Stimulated activated CD4-positive, alpha-beta T cell treated with anti-CD3 and anti-CD28 coated beads, Interleukin-1b, Interleukin-23, amount 100 ng/mL, for 24 hours (primary cell): ENCODE data around the gene VEZF1.

Experiments used
- DNase-seq, 4 experiments: peaks; one replicate each; pipeline ENCODE4 v3.0.0-alpha.2; 2020; ENCODE audit warnings: low read depth in 4 of 4, low spot score in 1 of 4

VEZF1 gene

DNA sequence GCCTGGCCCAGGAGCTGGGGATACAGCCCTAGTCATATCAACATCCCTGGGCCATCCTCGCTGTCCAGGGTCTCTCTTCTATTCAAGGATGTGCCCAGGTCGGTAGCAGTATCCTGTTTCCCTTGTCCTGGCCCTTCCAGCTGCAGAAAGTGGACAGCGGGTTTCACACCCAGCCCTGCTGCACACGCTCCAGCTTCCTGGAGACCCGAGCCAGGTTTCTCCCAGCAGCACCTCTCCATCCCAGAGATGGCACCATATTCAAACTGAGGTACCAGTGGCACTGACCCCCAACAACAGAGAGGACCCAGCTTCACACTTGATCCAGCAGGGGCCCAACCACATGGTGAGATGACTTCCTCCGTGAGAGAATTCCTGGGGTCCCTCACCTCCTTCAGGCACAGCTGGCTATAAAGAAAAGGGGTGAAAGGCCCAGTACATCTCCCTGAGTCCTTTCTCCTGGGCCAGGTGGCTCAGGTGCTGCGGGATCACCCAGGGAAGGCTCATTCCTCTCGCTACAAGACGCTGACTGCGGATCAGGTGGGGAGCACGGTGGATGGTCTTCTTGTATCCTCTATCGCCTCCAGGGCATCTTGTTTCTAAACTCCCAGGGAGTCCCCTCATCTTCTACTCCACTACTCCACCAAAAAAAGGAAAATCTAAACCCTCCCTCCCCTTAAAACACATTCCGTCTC lies 34.2 kb downstream of the VEZF1 start:
- DNase-seq, result no peak

DNA sequence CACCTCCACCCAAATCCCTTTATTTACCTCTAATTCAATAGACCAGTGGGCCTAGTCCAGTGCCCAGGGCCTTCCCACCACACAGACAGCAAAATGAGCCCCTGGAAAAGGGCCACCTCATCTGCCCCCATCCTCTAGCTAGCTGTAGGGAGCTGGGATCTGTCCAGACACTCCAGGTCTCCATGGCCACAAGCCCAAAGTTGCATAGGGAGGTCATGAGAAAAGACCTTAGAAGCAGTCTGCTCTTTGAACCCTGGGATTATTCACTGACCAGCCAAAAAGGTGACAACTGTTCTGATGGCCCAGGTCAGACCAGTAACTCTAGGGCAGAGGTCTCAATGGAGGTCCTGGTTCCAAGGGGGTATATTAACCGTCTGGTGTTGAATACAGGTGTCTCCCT lies 34.8 kb downstream of the VEZF1 start:
- no peak for DNase-seq

DNA sequence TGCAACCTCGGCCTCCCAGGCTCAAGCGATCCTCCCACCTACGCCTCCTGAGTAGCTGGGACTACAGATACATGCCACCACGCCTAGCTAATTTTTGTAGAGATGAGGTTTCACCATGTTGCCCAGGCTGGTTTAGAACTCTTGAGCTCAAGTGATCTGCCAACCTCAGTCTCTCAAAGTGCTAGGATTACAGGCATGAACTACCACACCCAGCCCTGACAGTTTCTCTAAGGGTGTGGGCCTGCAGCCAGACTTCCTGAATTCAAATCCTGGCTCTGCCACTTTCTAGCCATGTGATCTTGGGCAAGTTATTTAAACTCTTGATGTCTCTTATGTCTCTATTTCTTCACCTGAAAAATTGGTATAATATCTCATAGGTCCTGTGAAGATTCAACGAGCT lies 38.4 kb downstream of the VEZF1 start:
- DNase-seq, result no peak

DNA sequence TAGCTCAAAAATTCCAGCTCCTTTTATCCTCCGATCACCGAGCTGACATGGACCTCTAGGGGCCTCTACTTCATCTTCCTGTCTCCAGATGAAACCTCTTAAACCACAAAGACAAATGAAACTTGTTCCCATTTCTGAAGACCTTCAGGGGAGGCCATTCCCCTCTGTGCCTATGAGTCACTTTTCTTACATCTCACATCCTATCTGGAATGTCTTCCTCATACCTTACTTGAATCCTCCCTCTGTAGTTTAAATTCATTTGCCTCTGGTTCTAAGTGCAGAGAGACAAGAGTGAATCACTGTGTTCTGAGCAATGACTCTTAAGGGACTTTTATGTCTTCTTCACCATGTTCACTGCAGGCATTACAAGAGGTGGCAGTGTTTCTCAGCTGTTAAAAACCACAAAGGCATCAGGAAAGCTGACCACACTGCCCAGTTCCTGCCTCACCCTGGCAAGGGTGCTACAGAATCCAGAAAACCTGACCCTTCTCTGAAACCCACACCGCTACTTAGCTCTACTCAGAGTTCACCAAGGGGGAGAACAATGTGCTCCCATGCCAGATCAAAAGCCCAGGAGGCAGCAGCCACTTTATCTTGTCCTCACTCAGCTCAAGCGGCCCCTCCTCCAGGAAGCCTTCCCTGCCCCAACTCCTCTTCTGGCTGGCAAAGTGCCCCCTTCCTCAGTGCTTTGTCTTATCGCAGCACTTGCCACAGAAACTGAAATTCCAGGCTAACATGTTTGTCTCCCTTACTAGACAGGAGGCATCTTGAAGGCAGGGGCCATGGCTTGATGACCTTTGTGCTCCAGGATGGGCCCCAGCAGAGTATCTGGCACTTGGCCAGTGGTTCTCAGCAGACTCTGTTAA lies 39.3 kb downstream of the VEZF1 start:
- DNase-seq, result no peak

DNA sequence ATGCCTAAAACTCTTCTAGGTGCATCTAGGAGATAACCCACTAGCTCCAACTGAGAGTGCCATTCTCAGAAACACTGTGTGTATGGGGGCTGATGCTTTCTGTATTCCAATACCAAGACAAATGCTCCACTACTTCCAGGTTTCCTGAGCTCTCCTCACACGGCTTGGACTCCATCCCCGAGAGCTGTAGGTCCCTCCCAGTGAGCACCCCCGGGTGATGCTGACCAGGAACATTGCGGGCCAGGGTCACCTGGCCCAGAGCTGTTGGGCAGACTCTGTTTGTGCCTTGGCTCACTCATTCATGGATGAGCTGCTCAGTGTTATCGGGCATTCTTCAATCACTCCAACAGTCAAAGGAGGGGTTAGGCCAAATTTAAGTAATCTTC lies 39.9 kb downstream of the VEZF1 start:
- DNase-seq, result no peak

DNA sequence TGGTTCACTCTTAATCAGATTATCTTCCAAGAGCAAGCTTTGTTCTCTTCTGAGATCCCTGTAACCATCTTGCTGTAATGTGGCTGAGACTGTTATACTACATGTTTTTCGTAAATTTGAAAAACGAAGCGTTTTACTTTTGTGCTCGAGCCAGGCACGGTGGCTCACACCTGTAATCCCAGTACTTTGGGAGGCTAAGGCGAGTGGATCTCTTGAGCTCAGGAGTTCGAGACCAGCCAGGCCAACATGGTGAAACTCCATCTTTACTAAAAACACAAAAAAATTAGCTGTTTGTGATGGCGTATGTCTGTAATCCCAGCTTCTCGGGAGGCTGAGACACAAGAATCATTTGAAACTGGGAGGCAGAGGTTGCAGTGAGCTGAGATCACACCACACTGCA lies 40.7 kb downstream of the VEZF1 start:
- no peak for DNase-seq

DNA sequence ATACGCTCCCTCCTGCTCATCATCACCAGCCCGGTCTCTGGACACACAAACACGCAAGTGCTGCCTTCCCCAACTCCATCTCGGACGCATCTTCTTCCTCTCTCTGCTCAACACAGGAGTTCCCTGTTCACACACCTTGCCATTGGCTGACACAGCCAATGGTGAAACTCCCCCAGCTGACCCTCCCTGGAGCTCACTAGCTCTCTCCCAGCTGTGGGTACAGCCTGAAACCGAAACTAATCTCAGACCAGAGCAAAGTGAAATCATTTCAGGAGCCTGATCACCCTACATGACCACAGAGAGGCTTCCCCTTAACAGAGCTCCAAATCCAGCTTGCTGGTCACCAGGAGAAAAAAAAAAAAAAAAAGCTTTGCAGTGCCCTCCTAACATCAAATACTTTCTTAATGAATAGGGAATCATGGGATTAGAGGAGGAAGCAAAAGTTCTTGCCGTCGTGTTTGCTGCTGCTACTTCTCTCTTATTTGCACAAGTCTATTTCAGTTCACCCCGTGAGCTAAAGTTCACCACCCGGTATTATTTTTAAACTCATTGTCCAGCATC lies 41.2 kb downstream of the VEZF1 start:
- DNase-seq, result no peak

DNA sequence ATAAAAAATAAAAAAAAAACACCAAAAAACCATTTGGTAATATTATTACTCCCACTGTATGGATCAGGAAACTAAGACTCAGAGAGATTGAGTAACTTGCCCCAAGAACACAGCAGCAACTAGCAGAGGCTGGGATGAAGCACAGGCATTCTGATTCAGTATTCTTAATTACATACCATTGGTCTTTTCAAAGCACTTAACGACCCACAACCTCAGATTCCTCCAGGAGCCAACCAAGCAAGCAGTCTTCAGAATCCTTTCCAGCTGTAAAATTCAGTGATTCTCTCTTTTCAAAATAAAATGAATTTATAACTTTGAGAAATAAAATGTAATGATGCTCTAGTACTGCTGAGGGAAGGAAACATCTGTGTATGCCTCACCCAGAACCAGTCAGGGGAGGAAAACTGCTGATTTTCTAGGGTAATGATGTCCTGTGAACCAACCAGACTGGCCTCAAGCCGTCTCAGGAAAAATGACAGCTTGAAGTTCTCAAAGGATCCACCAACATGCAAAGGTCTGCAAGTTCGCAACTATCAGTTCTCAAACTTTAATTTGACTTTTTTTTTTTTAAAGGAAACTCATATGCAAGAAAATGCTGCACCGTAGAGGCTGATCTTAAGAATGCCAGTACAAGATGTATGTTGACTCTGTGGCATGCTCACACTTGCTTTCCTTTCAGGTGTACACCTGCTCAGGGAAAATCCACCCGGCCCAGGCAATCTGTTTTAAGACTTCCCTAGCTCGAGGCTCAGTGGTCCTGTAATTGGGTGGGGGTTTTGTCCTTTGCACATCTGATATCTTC lies 41.9 kb downstream of the VEZF1 start:
- no peak for DNase-seq

DNA sequence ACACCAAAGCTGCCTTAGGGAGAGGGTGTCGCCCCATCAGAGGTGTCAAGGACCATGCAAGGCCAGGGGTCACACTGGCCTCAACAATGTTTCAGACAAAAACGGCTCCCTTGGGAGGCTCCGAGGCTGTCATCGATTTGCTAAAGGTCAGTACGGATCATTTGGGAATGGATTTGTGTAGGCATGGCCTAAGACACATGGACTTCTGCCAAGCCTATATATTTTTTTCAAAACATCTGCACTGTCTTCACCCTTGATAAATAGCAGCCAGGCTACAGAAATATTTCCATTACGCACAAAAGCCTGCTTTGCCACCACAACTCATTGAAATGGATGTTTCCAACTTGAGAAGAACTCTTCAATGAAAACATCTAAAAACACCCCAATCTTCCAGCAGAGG lies 43.1 kb downstream of the VEZF1 start:
- no peak for DNase-seq

DNA sequence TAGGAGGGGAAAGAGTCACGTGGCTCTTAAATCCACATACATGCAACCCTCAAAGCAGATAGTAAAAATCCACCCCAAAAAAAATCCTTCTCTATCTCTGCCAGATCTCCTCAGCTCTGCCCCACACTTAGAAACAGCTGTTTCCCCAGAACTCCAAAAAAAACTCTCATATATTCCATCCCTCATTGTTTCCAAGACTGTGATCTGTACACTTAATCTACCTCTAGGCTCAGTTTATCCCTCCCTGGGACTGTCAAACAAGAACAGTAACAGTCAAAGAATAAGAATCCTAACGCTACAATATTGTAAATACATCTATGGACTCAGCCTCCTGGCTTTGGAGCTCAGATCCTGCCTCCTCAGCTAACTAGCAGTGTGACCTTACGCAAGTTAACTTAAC lies 44.4 kb downstream of the VEZF1 start:
- no peak for DNase-seq

DNA sequence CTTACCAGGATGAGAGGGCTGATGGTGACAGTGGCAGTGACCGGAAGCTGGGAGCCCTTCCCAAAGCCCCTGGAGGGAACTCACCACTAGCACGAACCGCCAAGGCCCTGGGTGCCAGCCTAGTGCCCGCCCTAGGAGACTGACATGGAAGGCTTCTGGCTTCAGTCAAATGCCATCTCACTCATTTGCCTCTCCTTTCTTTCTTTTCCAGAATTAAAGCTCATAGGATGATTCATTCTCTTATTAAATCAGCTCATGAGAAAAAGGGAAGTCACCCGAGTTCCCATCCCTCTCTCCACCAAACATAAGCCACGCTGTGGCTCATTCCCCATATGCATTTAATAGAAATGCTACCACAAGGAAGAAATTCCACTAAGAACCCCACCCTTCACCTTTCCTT lies 44.9 kb downstream of the VEZF1 start:
- no peak for DNase-seq

DNA sequence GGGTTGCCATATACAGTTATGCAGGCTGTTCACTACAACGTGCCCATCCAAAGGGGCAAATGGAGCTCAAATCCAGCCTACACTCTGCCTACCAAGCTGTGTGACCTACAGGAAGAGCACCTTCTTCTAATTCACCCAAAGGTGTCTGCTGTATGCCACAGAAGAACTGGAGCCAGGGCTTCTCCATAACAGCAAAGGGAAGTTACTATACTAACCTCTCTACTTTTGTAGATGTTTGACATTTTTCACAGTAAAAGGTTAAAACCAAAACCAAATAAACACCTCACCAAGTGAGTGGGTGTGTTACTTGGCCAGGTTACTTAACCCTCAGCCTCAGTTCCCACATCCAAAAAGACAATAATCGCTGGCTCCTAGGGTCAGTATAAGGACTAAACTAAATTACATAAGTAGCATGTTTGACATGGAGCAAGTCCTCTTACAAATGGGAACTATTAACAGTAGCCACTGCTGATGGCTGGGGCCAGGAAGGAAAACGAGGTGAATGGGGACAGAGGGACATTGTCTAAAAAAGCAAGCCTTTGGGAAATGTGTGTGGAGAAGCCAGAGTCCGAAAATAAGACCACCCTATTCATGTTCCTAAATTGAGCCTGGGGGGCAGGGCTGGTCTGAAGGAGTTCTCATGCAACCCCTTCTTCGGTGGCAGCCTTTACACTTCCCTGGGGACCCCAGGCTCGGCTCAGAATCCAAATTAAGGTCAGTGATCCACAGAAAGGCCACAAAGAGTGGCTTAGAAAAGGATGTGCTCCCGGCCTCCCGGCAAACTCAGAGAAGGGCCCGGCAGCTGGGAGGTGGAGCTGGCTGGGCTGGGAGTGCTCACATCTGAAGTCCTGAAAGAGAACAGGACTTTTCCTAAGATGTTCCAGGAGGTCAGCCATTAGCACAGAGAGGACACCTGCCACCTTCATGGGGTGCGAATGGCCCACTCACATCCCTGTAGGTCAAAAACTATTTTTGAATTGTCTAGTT lies 46.4 kb downstream of the VEZF1 start:
- DNase-seq, result no peak

DNA sequence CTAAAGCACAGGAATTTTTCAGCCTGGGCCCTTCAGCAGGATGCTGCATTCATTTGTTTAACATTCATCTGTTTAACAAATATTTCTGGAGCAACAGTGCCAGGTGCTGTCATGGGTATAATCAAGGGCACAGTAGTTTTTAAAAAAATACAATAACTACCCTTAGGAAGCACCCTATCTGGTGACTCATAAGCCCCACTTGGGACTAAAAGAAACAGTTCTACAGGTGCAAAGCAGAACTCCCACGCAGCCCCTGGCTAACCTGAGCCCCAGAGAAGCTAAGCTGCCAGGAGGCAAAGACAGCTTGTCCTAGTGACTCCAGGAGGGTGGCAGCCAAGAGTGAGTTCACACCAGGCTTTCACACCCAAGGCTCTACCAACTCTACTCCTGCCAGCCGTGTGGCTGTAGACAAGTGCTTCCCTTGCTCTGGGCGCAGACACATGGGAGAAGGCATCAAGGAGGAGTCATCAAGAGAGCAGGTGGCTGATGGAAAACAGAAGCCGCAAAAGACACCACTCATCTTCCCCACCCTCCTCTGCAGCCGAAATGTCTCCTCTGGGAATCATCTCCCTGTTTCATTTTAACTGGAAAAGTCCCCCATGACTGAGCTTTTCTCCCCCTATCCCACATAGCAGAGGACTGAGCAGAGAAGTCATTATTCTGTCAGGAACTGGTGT lies 47.3 kb downstream of the VEZF1 start:
- no peak for DNase-seq

DNA sequence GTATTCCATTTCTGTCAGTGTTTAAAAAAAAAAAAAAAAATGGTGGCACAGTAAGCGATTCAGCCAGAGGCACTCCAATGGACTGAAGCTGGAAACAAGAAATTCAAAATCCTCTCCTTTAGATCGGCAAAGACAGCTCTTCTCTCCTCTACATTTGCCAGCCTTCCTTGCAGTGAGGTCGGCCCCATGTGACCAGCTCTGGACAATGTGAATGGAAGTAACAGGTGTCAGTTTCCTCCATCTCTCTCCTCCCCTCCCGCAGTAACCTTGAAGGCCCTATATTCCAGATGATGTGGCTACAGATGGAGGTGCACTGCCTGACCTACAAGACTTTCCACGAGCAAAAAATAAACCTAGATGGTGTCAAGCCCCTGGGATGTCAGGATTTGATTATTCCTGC lies 47.8 kb downstream of the VEZF1 start:
- DNase-seq, result no peak

DNA sequence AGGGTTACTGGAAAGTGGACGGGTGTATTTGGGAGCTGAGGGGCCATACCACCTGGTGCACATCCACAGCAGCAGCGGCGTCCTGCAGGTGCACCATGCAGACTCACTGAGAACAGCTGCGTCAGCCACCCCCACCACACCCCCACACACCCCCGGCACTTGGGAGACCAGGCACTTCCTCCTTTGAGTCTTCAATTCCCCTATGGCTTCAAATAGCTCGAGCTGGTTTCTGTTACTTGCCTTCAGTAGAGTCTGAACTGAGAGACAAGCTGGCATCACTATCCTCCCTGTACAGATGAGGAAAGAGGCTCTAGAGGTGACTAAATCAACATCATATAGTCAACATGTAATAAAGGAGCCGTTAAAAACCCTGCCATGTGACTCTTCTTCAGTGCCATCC lies 48.3 kb downstream of the VEZF1 start:
- no peak for DNase-seq

DNA sequence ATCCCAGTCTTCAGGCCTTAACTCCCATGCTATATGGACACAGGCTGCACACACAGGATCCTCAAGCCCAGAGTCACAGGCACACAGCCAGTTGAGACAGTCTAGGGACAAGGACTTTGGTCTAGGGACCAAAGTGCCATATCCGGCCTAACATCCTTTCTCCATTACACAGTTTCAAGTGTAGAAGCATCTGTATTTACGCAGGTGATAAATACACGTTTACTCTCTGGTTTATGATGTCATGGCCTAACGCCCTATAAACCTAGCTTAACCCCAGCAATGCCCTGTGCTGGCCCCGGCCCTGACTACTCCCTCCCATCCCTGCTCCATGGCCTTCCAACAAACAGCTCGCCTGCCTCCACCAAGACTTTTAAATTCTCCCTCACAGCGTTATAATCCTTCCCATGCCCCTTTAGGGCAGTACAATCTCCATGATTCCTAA lies 50.0 kb downstream of the VEZF1 start:
- DNase-seq, result no peak

DNA sequence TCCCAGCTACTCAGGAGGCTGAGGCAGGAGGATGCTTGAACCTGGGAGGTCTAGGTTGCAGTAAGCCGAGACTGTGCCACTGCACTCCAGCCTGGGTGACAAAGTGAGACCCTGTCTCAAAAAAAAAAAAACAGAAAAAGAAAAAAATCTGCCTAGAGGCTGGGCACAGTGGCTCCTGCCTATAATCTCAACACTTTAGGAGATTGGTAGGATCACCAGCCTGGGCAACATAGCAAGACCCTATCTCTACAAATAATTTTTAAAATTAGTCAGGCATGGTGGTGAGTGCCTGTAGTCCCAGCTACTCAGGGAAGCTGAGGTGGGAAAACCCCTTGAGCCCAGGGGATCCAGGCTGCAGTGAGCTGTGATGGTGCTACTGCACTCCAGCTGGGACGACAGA lies 50.6 kb downstream of the VEZF1 start:
- no peak for DNase-seq

DNA sequence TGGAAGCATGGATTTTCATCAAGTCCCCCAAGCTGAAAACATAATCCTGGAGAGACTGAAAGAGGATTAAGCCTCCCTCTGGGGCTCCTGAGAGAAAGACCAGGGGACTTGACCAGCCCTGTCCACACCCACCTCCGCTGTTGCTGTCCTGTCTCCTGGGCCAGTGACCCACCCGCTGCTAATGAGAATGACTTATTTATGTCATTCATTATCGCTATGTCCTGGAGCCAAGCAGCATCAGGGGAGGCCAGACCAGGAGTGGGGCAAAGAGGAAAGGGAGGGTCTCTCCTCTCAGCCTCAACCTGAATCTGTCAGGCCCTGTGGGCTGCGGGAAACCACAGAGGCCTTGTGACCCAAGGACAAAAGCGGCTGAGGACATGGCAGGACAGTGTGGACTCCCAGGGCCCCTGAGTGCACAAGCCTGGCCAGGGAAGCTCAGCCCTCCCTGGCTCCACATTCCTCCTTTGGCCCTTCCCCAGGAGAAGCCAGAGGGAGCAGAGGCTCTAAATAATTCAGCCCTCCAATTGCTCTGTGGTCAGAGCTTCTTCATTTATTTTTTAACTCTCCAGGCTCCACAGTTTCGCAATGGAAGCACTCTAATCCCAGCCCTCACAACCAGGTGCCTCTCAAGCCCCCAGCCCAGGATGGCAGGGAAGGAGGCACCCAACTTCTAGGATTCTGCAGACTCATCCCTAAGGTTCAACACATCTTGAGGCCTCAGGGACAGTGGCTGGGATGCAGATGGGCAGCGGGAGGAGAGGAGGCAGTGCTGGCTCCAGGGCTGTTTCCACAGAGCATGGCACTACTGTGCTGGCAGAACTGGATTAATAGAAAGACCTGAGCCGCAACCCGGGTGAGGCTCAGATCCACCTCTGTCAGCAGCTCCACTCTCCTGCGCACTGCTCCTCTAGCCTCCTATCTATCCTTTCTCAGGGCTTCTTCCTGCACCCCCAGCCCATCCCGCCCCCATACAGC lies 51.9 kb downstream of the VEZF1 start:
- no peak for DNase-seq
